Liver (tissue), 3 donors: ENCODE data around the gene LARGE1.

ENCODE experiments used
- CTCF ChIP-seq: fragments of 150-350 bp; IDR thresholded peaks from 2 replicates; pipeline ENCODE4 v1.5.1; 2017; ENCODE audit warnings: improper control_type of control experiment, low read depth, low read length; ENCODE audit not compliant: missing input control
- EGR1 ChIP-seq, 2 donors: IDR thresholded peaks; 2 replicates each; pipeline ENCODE4 v1.6.1; 2016 to 2018; ENCODE audit warnings: antibody characterized with exemption in 2 of 2, low read depth in 2 of 2
- FOXA1 ChIP-seq: IDR thresholded peaks from 2 replicates; pipeline ENCODE4 v1.6.1; 2016; ENCODE audit warnings: antibody characterized with exemption
- REST ChIP-seq: IDR thresholded peaks from 2 replicates; pipeline ENCODE4 v1.6.1; 2016; ENCODE audit warnings: antibody characterized with exemption, mild to moderate bottlenecking
- YY1 ChIP-seq: IDR thresholded peaks from 2 replicates; pipeline ENCODE4 v1.6.1; 2016; ENCODE audit warnings: antibody characterized with exemption, mild to moderate bottlenecking
- donor health status: healthy.
- donor health status: healthy.

- TF ChIP-seq CTCF (no peak), YY1 (no peak), REST (no peak), EGR1 (IDR thresholded peaks at IDR 0.05; ENCODE audit: low read depth in 2 of 2) (no peak), FOXA1 (no peak)
These were observed 4.9 kb upstream of the LARGE1 start for GRCh38 chr22:33925194-33925593.
